Keratinocyte (primary cell): ENCODE data around the gene USP19.

Experiments used
- CTCF ChIP-seq, 3 experiments: IDR thresholded peaks in 1 of 3; conservative IDR thresholded peaks in 1 of 3; optimal IDR thresholded peaks in 1 of 3; 2 replicates in 2 of 3; 3 replicates in 1 of 3; pipeline versions ENCODE3 to v1.5.1; 2011; ENCODE audit warnings: low read length in 3 of 3, mild to moderate bottlenecking in 3 of 3, moderate library complexity in 2 of 3, control low read depth in 1 of 3, inconsistent platforms in 1 of 3; ENCODE audit not compliant: insufficient read depth in 2 of 3; ENCODE audit errors: extremely low read depth in 1 of 3
- EZH2 ChIP-seq: IDR thresholded peaks from one replicate; pipeline ENCODE4 v1.6.1; 2012; ENCODE audit warnings: inconsistent platforms, mild to moderate bottlenecking, low read length, moderate library complexity

DNA sequence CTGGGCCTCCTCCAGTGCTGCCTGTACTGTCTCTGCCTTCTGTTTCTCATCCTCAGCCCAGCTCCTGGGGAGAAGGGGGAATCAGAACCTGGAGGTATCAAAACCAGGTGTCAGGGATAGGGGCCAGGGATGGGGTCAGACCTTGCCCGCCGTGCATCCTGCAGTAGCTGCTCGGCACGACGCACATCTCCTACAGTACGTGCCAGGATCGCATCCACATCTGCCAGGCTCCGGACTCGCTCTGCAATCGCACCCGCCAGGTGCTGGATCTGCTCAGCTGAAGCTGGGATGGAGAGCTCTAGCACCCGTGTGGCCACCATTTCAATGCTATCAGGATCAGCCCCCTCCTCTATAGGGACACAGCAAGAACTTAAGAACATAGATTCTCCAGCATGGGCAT is 1.4 kb upstream of the USP19 start:
- TF ChIP-seq CTCF (optimal IDR thresholded peaks at IDR 0.05 in 1 of 3, IDR thresholded peaks at IDR 0.05 in 1 of 3, conservative IDR thresholded peaks at IDR 0.05 in 1 of 3; ENCODE audit: extremely low read depth in 1 of 3, insufficient read depth in 2 of 3, low read length in 3 of 3) = no peak
- no peak for TF ChIP-seq EZH2
